NCI-H128 (cell line): Measurements from ENCODE around the gene VGLL3.
"Not testable (repeated sequence)": the region's sequence is repeated elsewhere in the genome, so short reads cannot be mapped to it uniquely, and the experiment has no call there.

Experiments
- DNase-seq: peaks from one replicate; lab custom pipeline; 2025; ENCODE audit not compliant: unreplicated experiment; lab: John Stamatoyannopoulos, UW

Gene VGLL3, protein sequence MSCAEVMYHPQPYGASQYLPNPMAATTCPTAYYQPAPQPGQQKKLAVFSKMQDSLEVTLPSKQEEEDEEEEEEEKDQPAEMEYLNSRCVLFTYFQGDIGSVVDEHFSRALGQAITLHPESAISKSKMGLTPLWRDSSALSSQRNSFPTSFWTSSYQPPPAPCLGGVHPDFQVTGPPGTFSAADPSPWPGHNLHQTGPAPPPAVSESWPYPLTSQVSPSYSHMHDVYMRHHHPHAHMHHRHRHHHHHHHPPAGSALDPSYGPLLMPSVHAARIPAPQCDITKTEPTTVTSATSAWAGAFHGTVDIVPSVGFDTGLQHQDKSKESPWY

DNA sequence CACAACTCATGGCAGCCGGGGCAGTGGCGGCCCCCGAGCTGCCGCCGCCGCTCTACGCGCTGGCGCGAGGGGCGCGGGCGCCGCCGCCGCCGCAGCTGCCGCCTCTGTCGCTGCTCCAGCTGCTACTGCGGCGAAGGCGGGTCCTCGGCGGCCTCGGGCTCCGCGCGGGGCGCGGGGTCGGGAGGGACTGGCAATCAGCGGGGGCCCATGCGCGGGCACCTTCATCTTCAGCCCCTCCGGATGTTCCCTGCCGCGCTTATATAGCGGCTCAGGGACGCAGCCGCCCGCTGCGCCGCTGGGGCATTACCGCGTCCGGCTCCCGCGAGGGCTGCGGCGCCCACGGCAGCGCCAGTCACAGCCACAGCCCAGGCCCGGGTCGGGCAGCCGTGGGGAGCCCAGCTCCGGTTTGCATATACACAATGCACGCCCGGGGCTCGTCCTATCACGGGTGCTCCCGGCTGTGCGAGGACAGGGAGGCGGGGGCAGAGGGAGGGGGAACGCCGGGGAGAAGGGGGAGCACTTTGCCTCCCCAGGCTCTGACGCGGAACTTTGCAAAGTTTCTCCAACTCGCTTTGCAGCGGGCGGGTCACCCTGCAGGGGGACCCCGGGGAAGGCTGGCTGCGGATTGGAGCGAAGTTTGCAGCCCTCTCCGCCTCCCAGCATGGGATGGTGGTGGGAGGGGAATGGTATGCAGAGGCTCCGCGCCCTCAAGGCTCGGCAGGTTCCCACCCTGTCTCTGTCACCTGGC lies at the start of gene VGLL3:
Gene VGLL3, minus strand, starts transcription at position 416 of the 748 bp plus-strand sequence. Its CDS starts 406 bp downstream, at position 10.
- no peak for DNase-seq

DNA sequence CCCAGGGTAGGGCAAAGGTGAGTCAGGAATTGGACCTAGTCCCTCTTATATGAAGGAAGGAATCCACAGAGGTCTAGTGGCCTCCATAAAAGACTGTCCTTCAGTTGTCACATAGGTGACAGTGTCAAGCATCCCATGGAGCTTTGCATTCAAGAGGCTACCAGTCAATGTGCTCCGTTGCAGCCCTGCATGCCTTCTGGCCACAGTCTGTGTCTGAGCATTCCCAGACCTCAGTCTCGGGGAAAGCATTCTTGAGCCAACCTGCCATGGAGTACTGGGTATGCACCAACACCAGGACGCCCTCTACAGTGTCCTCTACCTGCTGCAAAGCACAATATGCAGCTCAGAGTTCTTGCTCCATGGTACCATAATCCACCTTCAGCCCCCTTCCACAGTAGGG lies 46.7 kb upstream of the VGLL3 start:
- DNase-seq = no peak

DNA sequence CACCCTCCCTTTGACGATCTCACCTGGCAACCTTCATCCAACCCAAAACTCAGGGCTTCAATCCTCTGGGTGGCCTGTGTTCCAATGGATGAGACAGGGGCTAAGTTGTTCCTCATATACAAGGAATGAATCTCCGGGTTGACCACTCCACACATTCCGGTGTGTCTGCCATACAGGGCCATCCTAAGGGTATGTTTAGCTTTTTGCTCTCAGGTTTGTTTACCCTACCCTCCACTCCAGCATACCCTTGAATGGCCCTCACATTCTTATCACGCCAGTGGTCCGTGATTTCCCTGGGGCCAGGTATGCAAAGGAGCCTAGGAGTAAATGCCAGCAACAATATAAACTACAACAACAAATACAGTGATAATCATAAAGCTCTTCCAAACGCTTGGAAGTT lies 45.7 kb upstream of the VGLL3 start:
- DNase-seq = no peak

DNA sequence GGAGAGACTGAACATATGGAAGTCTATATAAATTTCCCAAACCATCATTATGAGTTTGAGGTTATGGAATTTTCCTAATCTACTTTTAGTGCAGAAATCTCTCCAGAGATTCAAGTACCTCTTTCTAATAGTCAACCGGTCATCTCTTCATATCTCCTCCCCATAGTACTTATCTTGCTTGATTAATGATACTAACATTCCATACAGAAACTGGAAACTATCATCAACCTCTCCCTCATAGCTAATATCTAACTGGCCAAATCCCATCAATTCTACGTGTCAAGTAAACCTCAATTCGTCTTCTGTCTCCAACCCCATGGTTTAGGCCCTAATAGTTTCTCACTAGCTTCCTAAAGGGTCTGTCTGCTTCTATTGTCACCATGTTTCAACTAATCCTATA lies 44.4 kb upstream of the VGLL3 start:
- DNase-seq = no peak

DNA sequence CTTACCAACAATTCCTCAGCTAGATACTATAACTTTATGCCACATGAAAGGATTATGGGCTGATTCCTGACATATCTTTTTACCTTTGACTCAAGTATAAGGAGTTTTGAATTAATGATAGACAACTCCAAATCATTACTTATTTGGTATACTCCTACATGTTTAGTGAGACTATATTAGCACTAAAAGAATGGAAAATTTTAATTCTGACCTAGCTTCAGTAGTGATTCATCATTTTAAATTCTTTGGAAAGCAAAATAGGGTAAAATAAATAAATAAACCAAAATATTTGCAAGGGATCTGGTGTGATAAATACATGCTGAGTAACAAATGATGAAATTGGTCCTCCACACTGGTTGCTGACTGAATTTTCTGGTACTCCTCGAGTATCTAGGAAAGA lies 42.3 kb upstream of the VGLL3 start:
- DNase-seq = no peak

DNA sequence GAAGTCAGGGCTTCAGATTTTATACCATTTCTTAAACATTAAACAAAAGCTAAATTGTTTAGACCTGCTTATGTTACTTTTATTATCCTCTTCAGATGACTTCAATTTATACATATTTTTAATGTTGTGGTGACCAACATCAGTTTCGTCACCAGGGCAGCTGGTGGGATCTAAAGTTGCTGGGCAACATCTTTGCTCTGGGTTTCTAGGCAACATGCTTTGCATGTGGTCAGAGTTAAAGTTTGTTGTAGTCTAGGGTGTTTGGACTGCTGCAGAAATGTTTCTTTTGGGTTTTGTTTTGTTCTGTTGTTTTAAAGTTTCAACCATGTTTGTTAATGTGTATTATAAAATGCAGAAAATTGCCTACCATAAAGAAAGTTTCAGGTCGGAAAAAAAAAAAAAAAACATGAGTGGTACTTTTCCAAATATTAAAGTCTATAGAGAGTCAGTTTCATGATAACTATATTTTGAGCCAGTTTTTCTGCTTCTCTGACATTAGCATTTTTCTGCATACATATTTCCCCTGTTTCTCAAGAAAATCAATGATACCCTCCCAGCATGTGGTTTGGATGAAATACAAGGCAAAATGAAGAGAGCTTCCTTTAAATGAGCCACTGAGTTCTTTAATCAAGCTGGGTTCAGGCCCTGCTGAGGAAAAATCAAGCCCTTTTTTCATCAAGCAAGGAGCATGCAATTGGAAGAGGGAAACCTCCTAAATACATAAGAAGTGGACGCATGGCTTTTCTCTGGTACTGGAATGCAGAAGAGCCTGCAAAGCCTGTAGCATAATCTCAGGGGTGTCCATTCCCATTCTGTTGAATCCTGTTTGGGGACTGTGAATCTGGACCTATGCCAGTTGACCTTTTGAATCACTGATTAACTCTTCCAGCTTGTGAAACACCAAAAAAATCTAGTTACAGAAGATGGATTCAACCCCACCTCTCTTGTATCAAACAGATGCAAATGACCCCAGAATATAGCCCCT lies 35.0 kb upstream of the VGLL3 start:
- DNase-seq = no peak

DNA sequence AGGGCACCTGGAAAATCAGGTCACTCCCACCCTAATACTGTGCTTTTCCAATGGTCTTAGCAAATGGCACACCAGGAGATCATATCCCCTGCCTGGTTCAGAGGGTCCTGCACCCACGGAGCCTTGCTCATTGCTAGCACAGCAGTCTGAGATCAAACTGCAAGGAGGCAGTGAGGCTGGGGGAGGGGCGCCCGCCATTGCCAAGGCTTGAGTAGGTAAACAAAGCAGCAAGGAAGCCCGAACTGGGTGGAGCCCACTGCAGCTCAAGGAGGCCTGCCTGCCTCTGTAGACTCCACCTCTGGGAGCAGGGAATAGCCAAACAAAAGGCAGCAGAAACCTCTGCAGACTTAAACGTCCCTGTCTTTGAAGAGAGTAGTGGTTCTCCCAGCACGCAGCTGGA lies 26.4 kb upstream of the VGLL3 start:
- DNase-seq = not testable (repeated sequence)

DNA sequence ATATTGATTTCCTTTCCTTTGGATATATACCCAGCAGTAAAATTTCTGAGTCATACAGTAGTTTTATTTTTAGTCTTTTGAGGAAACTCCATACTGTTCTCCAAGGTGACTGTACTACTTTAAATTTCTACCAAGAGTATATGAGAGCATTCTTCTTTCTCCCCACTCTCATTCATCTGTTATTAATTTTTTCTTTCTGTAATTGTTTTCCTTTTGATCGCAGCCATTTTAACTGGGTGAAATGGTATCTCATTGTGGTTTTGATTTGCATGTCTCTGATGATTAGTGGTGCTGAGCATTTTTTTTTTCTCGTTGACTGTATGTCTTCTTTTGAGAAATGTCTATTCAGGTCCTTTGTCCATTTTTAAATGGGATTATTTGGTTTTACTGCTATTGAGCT lies 18.3 kb upstream of the VGLL3 start:
- no peak for DNase-seq

DNA sequence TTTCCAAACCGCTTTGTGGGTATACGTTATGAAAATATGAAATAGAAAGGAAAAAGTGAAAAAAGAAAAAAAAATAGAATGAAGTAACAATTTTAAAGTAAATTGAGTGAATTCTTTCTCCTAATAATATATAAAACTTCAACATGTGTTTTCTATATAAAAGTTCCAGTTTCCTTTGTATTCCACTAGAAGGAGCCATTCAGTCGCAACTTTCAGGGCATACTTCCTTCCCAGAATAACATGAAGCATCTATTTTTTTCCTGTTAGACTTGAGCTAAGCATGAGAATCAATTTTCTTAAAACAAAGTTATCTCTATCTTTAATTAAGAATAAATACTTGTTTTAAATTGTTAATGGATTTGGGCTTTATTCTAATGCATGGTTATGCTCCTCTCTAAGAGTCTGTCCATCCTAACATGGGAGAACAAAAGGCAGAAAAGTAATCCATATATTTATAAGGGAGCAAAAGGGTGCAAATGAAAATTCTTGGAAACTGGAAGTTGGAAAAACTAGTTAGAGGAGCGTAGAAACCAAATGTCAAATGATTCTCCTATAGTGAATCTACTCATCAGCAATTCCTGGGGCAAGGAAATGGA lies 16.0 kb upstream of the VGLL3 start:
- DNase-seq = no peak

DNA sequence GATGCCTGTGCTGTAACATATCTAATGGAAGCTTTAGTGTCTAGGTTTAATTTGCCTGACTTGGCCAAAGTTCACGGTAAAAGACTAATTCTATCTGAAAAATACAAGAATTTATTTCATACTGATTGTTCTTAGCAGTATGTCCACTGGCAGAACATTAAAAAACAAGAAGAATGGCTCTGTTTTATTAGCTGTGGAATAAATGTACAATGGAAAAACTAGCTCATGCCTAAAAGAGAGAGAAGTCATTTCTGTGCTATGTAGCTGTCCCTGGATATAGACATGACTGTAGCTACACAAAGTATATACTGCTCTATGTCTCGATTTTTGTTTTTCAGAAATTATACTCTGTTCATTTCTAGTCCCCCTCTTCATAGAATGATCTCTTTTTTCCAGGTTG lies 13.9 kb upstream of the VGLL3 start:
- DNase-seq = no peak

DNA sequence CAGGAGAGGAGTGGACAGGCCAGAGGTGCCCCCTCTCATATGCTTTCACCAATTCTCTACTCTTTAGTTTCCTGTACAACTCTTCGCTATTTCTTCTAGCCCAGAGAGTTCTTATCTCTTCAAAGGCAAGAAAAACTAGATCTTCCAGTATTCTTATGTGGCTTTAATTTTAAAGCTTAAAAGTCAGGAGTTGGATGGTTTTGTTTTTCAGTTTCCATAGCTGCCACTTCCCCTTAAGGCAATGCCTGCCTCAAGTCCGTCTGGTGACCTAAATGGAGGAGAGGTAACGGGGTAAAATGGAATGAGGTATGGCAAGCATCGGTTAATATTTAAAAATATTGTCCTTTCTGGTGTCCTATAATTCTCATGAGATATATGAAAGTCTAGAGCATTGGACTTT lies 11.4 kb upstream of the VGLL3 start:
- no peak for DNase-seq

DNA sequence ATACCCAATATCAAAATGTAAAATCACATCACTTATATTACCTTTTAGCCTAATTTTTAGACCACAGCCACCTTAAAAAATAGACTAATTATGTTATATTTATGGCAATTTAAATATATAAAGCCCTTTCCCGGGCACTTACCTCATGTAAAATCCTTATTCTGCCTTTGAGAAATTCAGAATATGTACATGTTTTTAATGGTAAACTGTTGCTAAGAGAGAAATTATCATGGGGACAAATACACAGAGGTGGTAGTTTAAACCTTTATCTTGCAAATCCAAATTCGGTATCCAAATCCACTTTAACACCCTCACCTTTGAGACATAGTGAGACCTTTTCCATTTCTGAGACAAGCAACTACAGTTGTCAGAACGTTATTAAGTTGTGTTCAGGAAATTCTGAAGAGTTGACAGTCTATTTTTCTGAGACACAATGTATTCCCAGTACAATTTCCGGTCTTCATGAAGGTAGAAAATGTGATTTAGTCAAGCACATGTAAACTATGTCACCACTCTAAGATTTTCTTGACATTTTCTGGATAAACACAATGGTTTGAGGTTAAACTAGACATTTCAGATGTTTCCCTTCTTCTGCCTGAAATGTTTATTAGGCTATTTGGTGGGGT lies 10.6 kb upstream of the VGLL3 start:
- DNase-seq = no peak

DNA sequence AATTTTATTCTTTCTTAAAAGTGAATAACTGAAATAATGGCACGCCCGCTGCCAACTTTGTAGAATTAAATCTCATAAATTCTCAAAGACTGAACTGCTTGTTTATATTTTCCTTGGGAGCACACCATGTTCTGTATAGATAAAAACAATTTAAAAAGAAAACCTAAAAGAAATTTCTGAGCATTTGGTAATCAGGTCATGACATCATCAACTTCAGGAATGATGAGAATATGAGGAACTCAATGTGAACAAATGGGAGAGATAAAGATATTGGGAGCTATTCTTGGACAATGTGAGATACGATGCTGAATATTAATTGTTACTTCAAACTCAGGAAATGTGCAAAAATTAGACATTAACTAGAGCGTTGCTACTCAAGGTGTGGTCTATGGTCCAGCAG lies 10.0 kb upstream of the VGLL3 start:
- no peak for DNase-seq

DNA sequence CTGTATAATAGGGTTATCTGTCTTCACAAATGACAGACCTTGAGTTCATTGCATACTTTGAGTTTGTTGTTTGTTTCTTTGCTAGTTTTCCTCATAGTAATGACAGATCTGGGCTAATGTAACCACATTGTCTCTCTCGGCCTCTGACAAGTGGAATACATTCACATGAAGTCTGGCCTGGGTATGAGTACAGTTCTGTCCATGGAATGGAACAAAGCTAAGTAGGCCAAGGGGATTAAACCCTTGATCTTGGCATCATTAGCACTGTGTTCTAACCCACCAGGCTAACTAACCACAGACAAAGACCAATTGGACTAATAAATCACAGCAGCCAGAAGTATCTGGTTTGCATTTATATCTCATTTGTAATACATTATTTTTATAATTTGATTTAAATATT lies 7.6 kb upstream of the VGLL3 start:
- no peak for DNase-seq

DNA sequence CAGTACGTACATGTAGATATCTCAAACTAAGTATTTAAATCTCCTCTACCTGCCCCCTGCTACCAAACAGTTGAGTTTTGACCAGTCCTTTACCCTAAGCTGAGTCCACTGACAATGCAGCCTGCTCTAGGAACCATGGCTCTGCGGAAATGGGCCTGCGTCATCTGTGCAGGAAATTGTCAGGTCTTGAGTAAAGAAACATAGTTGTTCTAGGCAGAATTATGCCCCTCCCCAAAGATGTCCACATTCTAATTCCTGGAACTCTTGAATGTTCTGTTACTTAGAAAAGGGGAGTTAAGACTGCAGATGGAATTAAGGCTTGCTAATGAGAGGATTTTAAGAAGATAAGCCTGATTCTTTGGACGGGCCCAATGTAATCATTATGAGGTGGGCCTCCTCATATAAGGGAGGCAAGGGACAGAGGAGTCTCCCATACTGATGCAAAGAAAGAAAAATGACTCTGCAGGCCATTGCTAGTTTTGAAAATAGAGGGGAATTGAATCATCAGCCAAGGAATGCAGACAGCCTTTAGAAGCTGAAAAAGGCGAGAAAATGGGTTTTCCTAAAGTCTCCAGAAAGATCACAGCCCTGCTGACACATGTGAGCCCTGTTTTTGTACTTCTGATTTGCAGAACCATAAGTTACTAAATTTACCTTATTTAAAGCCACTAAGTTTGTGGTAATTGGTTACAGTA lies 5.5 kb upstream of the VGLL3 start:
- DNase-seq = no peak

DNA sequence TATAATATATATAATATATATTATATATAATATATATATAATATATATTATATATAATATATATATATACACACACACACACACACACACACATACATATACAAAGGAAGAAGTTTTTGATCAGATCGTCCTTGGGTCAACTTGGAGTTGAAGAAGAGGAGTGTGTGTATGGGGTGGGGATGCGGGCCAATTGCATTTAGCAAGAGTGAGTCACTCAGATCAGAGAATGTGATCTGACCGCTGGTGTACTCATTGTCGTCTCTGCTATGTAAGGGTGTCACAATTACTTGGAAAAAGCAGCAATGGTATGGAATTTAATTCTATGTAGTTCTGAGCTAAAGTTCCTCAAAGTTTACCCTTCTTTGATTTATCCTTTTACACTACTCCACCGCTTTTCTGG lies 4.6 kb upstream of the VGLL3 start:
- no peak for DNase-seq

DNA sequence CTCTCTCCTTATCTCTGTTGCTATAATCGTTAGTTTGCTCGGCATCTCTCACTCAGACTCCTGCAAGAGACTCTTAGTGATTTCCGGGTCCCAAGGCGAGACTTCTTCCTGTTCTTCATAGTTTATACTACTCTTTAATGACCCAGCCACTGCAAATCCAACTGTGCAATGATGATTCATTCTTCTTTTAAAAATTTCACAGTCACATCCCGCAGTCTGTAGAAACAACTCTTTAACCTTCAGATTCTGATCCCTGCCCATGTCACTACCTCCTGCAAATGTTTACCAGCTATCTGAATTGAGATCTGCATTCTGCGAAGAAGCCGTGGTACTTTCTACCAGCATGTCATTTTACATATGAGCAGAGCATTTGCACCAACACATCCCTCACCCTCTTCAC lies 2.8 kb upstream of the VGLL3 start:
- DNase-seq = no peak

DNA sequence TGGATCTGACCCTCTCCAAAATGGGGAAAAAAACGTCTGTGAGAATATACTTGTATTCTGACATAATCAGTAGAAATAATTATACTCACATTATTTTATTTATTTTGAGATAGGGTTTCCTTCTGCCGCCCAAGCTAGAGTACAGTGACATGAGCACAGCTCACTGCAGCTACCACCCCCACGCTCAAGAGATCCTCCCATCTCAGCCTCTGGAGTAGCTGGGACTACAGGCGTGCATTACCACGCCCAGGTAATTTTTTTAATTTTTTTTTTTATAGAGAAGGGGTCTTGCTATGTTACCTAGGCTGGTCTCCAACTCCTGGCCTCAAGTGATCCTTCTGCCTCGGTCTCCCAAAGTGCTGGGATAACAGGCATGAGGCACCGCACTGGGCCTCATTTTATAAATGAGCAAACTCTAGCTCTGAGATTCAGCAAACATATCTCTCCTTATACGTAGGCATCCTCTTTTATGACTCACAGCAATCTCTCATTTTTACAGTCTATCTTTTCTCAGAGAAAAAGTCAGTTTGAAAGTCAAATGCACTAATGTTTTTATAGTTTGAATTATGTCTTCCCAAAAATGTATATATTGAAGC lies 989 bp upstream of the VGLL3 start:
- no peak for DNase-seq

DNA sequence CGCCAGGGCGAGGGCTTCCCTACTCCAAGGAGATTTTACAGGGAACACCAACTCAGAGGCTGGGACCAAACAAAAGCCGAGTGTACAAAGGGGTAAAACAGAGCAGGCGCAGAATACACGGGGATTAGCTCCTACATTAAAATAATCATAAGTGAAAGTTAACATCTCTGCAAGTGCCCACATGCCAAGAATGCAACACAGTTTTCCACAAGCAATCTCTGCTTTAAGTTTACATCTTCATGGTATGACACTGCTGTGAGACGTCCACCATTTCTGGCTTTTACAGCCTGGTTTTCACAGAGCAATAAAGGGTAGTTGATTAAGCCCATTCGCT lies 500 bp upstream of the VGLL3 start:
- DNase-seq = no peak
